ENCODE data around the gene RIPOR3. TPM values are rescaled to one million over a fixed set of nuclear protein-coding genes. Genes with fewer than 3 reads are reported as not detected.

RIPOR3 gene
- total RNA-seq, 2 experiments from 2014 or later, result 0.53 TPM; not detected in 1

- H3K27ac ChIP-seq (ENCODE audit: low read depth, low read length, poor library complexity, severe bottlenecking), result no peak overlapping the region
- DNase-seq (ENCODE audit: low spot score), result no peak
- H3K4me2 ChIP-seq (ENCODE audit: low read length), result no peak overlapping the region
- H4K20me1 ChIP-seq (ENCODE audit: insufficient read depth, low read length), result no peaks in the 10 kb centered on the region
- H3K36me3 ChIP-seq (ENCODE audit: insufficient read depth, low read length), result 0 out of 2 replicates have a peak, but pooled peaks cover 11% of the 10 kb centered on the region
- ChIA-PET POLR2A (no interaction called here), CTCF (ENCODE audit: unreplicated experiment) (no interaction called here)
- no TSS peak for BruUV-seq (replicated peaks)
- H3K9me3 ChIP-seq (ENCODE audit: low read length), result no peaks in the 10 kb centered on the region
- H3K4me1 ChIP-seq (ENCODE audit: insufficient read depth, low read length, poor library complexity, severe bottlenecking), result no peaks in the 10 kb centered on the region
- intact Hi-C loops (cut with micrococcal nuclease; ENCODE audit: unreplicated experiment), result no loop called here
- H2AFZ ChIP-seq (ENCODE audit: low read length), result no peak overlapping the region
- no peak overlapping the region for H3K4me3 ChIP-seq (ENCODE audit: low read depth, low read length, poor library complexity, severe bottlenecking)
- H3K9me2 ChIP-seq (ENCODE audit: insufficient read depth, low read length), result no peaks in the 10 kb centered on the region
- no peaks in the 10 kb centered on the region for H3K79me2 ChIP-seq (ENCODE audit: insufficient read depth, low read depth, low read length)
- TF ChIP-seq CTCF (conservative IDR thresholded peaks at IDR 0.05; ENCODE audit: low read length) (no peak), EZH2phosphoT487 (IDR thresholded peaks at IDR 0.05; ENCODE audit: borderline replicate concordance, low read depth, low read length) (no peak)
These were observed 133.7 kb downstream of the RIPOR3 start for GRCh38 chr20:50557549-50558134.

- Histone ChIP-seq H3K4me3 (ENCODE audit: low read depth, low read length, poor library complexity, severe bottlenecking) (no peak overlapping the region), H3K36me3 (ENCODE audit: insufficient read depth, low read length) (no peaks in the 10 kb centered on the region), H3K9me2 (ENCODE audit: insufficient read depth, low read length) (no peaks in the 10 kb centered on the region), H3K79me2 (ENCODE audit: insufficient read depth, low read depth, low read length) (no peaks in the 10 kb centered on the region), H2AFZ (ENCODE audit: low read length) (no peak overlapping the region), H3K27ac (ENCODE audit: low read depth, low read length, poor library complexity, severe bottlenecking) (no peak overlapping the region), H3K9me3 (ENCODE audit: low read length) (no peaks in the 10 kb centered on the region), H4K20me1 (ENCODE audit: insufficient read depth, low read length) (no peaks in the 10 kb centered on the region), H3K4me2 (ENCODE audit: low read length) (no peak overlapping the region), H3K4me1 (ENCODE audit: insufficient read depth, low read length, poor library complexity, severe bottlenecking) (no peaks in the 10 kb centered on the region)
- ChIA-PET POLR2A (interaction anchor here (0.7 kb wide), 1 partner anchor 15 kb away, joined by 5 read pairs; no protein-coding TSS in a partner anchor), CTCF (ENCODE audit: unreplicated experiment) (no interaction called here)
- DNase-seq (ENCODE audit: low spot score), result no peak
- TF ChIP-seq CTCF (conservative IDR thresholded peaks at IDR 0.05; ENCODE audit: low read length) (no peak), EZH2phosphoT487 (IDR thresholded peaks at IDR 0.05; ENCODE audit: borderline replicate concordance, low read depth, low read length) (no peak)
- BruUV-seq (replicated peaks), result no TSS peak
- intact Hi-C loops (cut with micrococcal nuclease; ENCODE audit: unreplicated experiment), result no loop called here
These were observed 135.7 kb downstream of the RIPOR3 start for GRCh38 chr20:50555662-50556061.

- no peaks in the 10 kb centered on the region for H3K9me3 ChIP-seq (ENCODE audit: low read length)
- TF ChIP-seq EZH2phosphoT487 (IDR thresholded peaks at IDR 0.05; ENCODE audit: borderline replicate concordance, low read depth, low read length) (no peak), CTCF (conservative IDR thresholded peaks at IDR 0.05; ENCODE audit: low read length) (no peak)
- BruUV-seq (replicated peaks), result no TSS peak
- CTCF ChIA-PET (ENCODE audit: unreplicated experiment), result no interaction called here
- no peak overlapping the region for H2AFZ ChIP-seq (ENCODE audit: low read length)
- H3K79me2 ChIP-seq (ENCODE audit: insufficient read depth, low read depth, low read length), result no peaks in the 10 kb centered on the region
- no peaks in the 10 kb centered on the region for H4K20me1 ChIP-seq (ENCODE audit: insufficient read depth, low read length)
- POLR2A ChIA-PET, result no interaction called here
- no peak overlapping the region for H3K4me2 ChIP-seq (ENCODE audit: low read length)
- no peak overlapping the region for H3K4me3 ChIP-seq (ENCODE audit: low read depth, low read length, poor library complexity, severe bottlenecking)
- no peaks in the 10 kb centered on the region for H3K36me3 ChIP-seq (ENCODE audit: insufficient read depth, low read length)
- no peak overlapping the region for H3K27ac ChIP-seq (ENCODE audit: low read depth, low read length, poor library complexity, severe bottlenecking)
- intact Hi-C loops (cut with micrococcal nuclease; ENCODE audit: unreplicated experiment), result no loop called here
- H3K4me1 ChIP-seq (ENCODE audit: insufficient read depth, low read length, poor library complexity, severe bottlenecking), result no peaks in the 10 kb centered on the region
- no peaks in the 10 kb centered on the region for H3K9me2 ChIP-seq (ENCODE audit: insufficient read depth, low read length)
- DNase-seq (ENCODE audit: low spot score), result no peak
These were observed 136.4 kb downstream of the RIPOR3 start for GRCh38 chr20:50554694-50555579.

All from OCI-LY7 (cell line).